Memory B cell (primary cell): ENCODE data around the gene SAYSD1.

ENCODE experiments used
- ATAC-seq: fragments of 150-1000 bp; cut with Tn5 transposase; 2 replicates; pipeline ENCODE4 v1.10.0; 2021; ENCODE audit warnings: low read depth, mild to moderate bottlenecking, moderate library complexity
- DNase-seq, 2 donors: peaks; one replicate each; pipeline ENCODE4 v3.0.0; 2022; ENCODE audit warnings: low spot score in 2 of 2
- H3K27ac Mint-ChIP-seq: one replicate; pipeline ENCODE4 v1.8.0; 2022; ENCODE audit warnings: mild to moderate bottlenecking, moderate library complexity, mixed read lengths
- H3K27me3 Mint-ChIP-seq: one replicate; pipeline ENCODE4 v1.8.0; 2022; ENCODE audit warnings: mixed read lengths
- H3K36me3 Mint-ChIP-seq: one replicate; pipeline ENCODE4 v1.8.0; 2022; ENCODE audit warnings: mild to moderate bottlenecking, mixed read lengths
- H3K4me1 Mint-ChIP-seq: one replicate; pipeline ENCODE4 v1.8.0; 2022; ENCODE audit warnings: mixed read lengths
- H3K4me3 Mint-ChIP-seq: one replicate; pipeline ENCODE4 v1.8.0; 2022; ENCODE audit warnings: mild to moderate bottlenecking, moderate library complexity, mixed read lengths
- H3K9me3 Mint-ChIP-seq: one replicate; pipeline ENCODE4 v1.8.0; 2022; ENCODE audit warnings: mixed read lengths

Gene SAYSD1

GRCh38 chr6:39095578-39095977, 19.4 kb downstream of the SAYSD1 start:
- ATAC-seq (no peak), DNase-seq (no peak)
- Mint-ChIP-seq H3K27me3 (peaks cover 5% of the 10 kb centered on the region), H3K4me1 (no peaks in the 10 kb centered on the region), H3K27ac (no peak overlapping the region), H3K4me3 (no peak overlapping the region), H3K9me3 (no peaks in the 10 kb centered on the region), H3K36me3 (peaks cover 6% of the 10 kb centered on the region)

GRCh38 chr6:39093149-39093708, 21.8 kb downstream of the SAYSD1 start:
- Mint-ChIP-seq H3K4me3 (no peak overlapping the region), H3K9me3 (no peaks in the 10 kb centered on the region), H3K4me1 (no peaks in the 10 kb centered on the region), H3K27me3 (peaks cover 8% of the 10 kb centered on the region), H3K27ac (no peak overlapping the region), H3K36me3 (peaks cover 6% of the 10 kb centered on the region)
- ATAC-seq (no peak), DNase-seq (no peak)

GRCh38 chr6:39092124-39092523, 22.9 kb downstream of the SAYSD1 start:
- ATAC-seq (no peak), DNase-seq (no peak)
- no peaks in the 10 kb centered on the region for H3K9me3 Mint-ChIP-seq
- peaks cover 6% of the 10 kb centered on the region for H3K36me3 Mint-ChIP-seq
- no peak overlapping the region for H3K27ac Mint-ChIP-seq
- no peaks in the 10 kb centered on the region for H3K4me1 Mint-ChIP-seq
- H3K4me3 Mint-ChIP-seq = no peak overlapping the region
- H3K27me3 Mint-ChIP-seq = peaks cover 10% of the 10 kb centered on the region

- DNase-seq (no peak), ATAC-seq (no peak)
- H3K27me3 Mint-ChIP-seq = peaks cover 12% of the 10 kb centered on the region
- no peak overlapping the region for H3K27ac Mint-ChIP-seq
- H3K4me3 Mint-ChIP-seq = no peak overlapping the region
- H3K4me1 Mint-ChIP-seq = no peaks in the 10 kb centered on the region
- no peaks in the 10 kb centered on the region for H3K9me3 Mint-ChIP-seq
- peaks cover 6% of the 10 kb centered on the region for H3K36me3 Mint-ChIP-seq
Observed at GRCh38 chr6:39091220-39091619, 23.8 kb downstream of the SAYSD1 start.

- H3K4me3 Mint-ChIP-seq = no peak overlapping the region
- H3K27ac Mint-ChIP-seq = no peak overlapping the region
- no peaks in the 10 kb centered on the region for H3K9me3 Mint-ChIP-seq
- peaks cover 3% of the 10 kb centered on the region for H3K36me3 Mint-ChIP-seq
- H3K4me1 Mint-ChIP-seq = no peaks in the 10 kb centered on the region
- ATAC-seq (no peak), DNase-seq (no peak)
- H3K27me3 Mint-ChIP-seq = peaks cover 17% of the 10 kb centered on the region
Observed at GRCh38 chr6:39090036-39090435, 24.9 kb downstream of the SAYSD1 start.

GRCh38 chr6:39088331-39088730, 26.7 kb downstream of the SAYSD1 start:
- Mint-ChIP-seq H3K36me3 (peaks cover 3% of the 10 kb centered on the region), H3K27me3 (peaks cover 24% of the 10 kb centered on the region), H3K27ac (no peak overlapping the region), H3K9me3 (no peaks in the 10 kb centered on the region), H3K4me3 (no peak overlapping the region), H3K4me1 (no peaks in the 10 kb centered on the region)
- ATAC-seq (peak; percentile 53), DNase-seq (no peak)

GRCh38 chr6:39087197-39087596, 27.8 kb downstream of the SAYSD1 start:
- Mint-ChIP-seq H3K27ac (no peak overlapping the region), H3K4me1 (no peaks in the 10 kb centered on the region), H3K27me3 (peaks cover 22% of the 10 kb centered on the region), H3K36me3 (no peaks in the 10 kb centered on the region), H3K4me3 (no peak overlapping the region), H3K9me3 (no peaks in the 10 kb centered on the region)
- DNase-seq (no peak), ATAC-seq (no peak)

GRCh38 chr6:39086711-39087110, 28.3 kb downstream of the SAYSD1 start:
- no peaks in the 10 kb centered on the region for H3K9me3 Mint-ChIP-seq
- H3K4me1 Mint-ChIP-seq = no peaks in the 10 kb centered on the region
- DNase-seq (no peak), ATAC-seq (no peak)
- peaks cover 21% of the 10 kb centered on the region for H3K27me3 Mint-ChIP-seq
- H3K36me3 Mint-ChIP-seq = no peaks in the 10 kb centered on the region
- H3K27ac Mint-ChIP-seq = no peak overlapping the region
- H3K4me3 Mint-ChIP-seq = no peak overlapping the region

GRCh38 chr6:39086294-39086693, 28.7 kb downstream of the SAYSD1 start:
- H3K4me3 Mint-ChIP-seq = no peak overlapping the region
- H3K36me3 Mint-ChIP-seq = no peaks in the 10 kb centered on the region
- peaks cover 21% of the 10 kb centered on the region for H3K27me3 Mint-ChIP-seq
- ATAC-seq = no peak
- no peaks in the 10 kb centered on the region for H3K9me3 Mint-ChIP-seq
- no peak overlapping the region for H3K27ac Mint-ChIP-seq
- no peaks in the 10 kb centered on the region for H3K4me1 Mint-ChIP-seq
- DNase-seq = no peak

- H3K27me3 Mint-ChIP-seq = peaks cover 21% of the 10 kb centered on the region
- no peak overlapping the region for H3K27ac Mint-ChIP-seq
- ATAC-seq = no peak
- H3K36me3 Mint-ChIP-seq = no peaks in the 10 kb centered on the region
- DNase-seq = no peak
- no peak overlapping the region for H3K4me3 Mint-ChIP-seq
- H3K9me3 Mint-ChIP-seq = no peaks in the 10 kb centered on the region
- no peaks in the 10 kb centered on the region for H3K4me1 Mint-ChIP-seq
Observed at GRCh38 chr6:39085129-39085797, 29.7 kb downstream of the SAYSD1 start.

- DNase-seq = no peak
- Mint-ChIP-seq H3K4me3 (no peak overlapping the region), H3K9me3 (no peaks in the 10 kb centered on the region), H3K27me3 (peaks cover 20% of the 10 kb centered on the region), H3K27ac (no peak overlapping the region), H3K36me3 (no peaks in the 10 kb centered on the region), H3K4me1 (no peaks in the 10 kb centered on the region)
- no peak for ATAC-seq
Observed at GRCh38 chr6:39084506-39084905, 30.5 kb downstream of the SAYSD1 start.

- H3K36me3 Mint-ChIP-seq = no peaks in the 10 kb centered on the region
- no peak overlapping the region for H3K4me3 Mint-ChIP-seq
- peaks cover 18% of the 10 kb centered on the region for H3K27me3 Mint-ChIP-seq
- no peaks in the 10 kb centered on the region for H3K9me3 Mint-ChIP-seq
- DNase-seq (no peak), ATAC-seq (no peak)
- no peak overlapping the region for H3K27ac Mint-ChIP-seq
- H3K4me1 Mint-ChIP-seq = no peaks in the 10 kb centered on the region
Observed at GRCh38 chr6:39083231-39083634, 31.8 kb downstream of the SAYSD1 start.

GRCh38 chr6:39082310-39082709, 32.7 kb downstream of the SAYSD1 start:
- no peaks in the 10 kb centered on the region for H3K9me3 Mint-ChIP-seq
- peaks cover 18% of the 10 kb centered on the region for H3K27me3 Mint-ChIP-seq
- DNase-seq (no peak), ATAC-seq (no peak)
- H3K36me3 Mint-ChIP-seq = no peaks in the 10 kb centered on the region
- H3K4me1 Mint-ChIP-seq = no peaks in the 10 kb centered on the region
- H3K4me3 Mint-ChIP-seq = no peak overlapping the region
- H3K27ac Mint-ChIP-seq = no peak overlapping the region

GRCh38 chr6:39080246-39080875, 34.6 kb downstream of the SAYSD1 start:
- DNase-seq (no peak), ATAC-seq (no peak)
- no peaks in the 10 kb centered on the region for H3K4me1 Mint-ChIP-seq
- H3K27me3 Mint-ChIP-seq = peaks cover 10% of the 10 kb centered on the region
- H3K9me3 Mint-ChIP-seq = no peaks in the 10 kb centered on the region
- no peak overlapping the region for H3K27ac Mint-ChIP-seq
- H3K4me3 Mint-ChIP-seq = no peak overlapping the region
- no peaks in the 10 kb centered on the region for H3K36me3 Mint-ChIP-seq
